Lower leg skin (tissue), 4 donors: ENCODE data around the gene TMEM131L. TPM values are rescaled to one million over a fixed set of nuclear protein-coding genes. Genes with fewer than 3 reads are reported as not detected.
"Not testable (repeated sequence)": the region's sequence is repeated elsewhere in the genome, so short reads cannot be mapped to it uniquely, and the experiment has no call there.

Experiments
- DNase-seq, 2 donors: peaks; one replicate each; pipeline ENCODE4 v3.0.0-alpha.2; 2019; ENCODE audit warnings: low spot score in 2 of 2
- H3K4me3 ChIP-seq: fragments of 200-600 bp; sonication (generic); 2 replicates; pipeline ENCODE4 v1.5.1; 2017; ENCODE audit warnings: mild to moderate bottlenecking, low read depth; ENCODE audit not compliant: poor library complexity, severe bottlenecking
- CTCF ChIP-seq, 3 donors: fragments of 450-650 bp; IDR thresholded peaks; one replicate each; pipeline ENCODE4 v1.5.1; 2016; ENCODE audit warnings: antibody characterized with exemption in 3 of 3, mild to moderate bottlenecking in 3 of 3, moderate library complexity in 2 of 3
- POLR2A ChIP-seq, 2 donors: fragments of 450-650 bp; IDR thresholded peaks; one replicate each; pipeline ENCODE4 v1.6.1; 2016 to 2017; ENCODE audit warnings: antibody characterized with exemption in 2 of 2, mild to moderate bottlenecking in 1 of 2, moderate library complexity in 1 of 2
- WGBS, 2 donors: methylation state at CpG; one replicate each; pipeline ENCODE4 v1.1.5; 2018; 5-methylcytosine and 5-hydroxymethylcytosine counted together
- intact Hi-C: fragments of 100-400 bp; cut with DNase I; formaldehyde crosslinking; loops from one replicate; pipeline ENCODE4 v1.15.0; 2023; ENCODE audit warnings: low total_unique reads
- total RNA-seq, 4 donors: library from RNA; depleted of rRNA; stranded (reverse); fragments of >200 nt; gene quantifications; one replicate each; pipeline ENCODE4 v1.1.0, GENCODE V29; 2016

TMEM131L gene
- total RNA-seq, 4 donors from 2014 or later, result 8.3 to 15.9 (median 12.1) TPM

- no peak overlapping the region for H3K4me3 ChIP-seq
- intact Hi-C loops, result no loop called here
- TF ChIP-seq CTCF (IDR thresholded peaks at IDR 0.05), result no peak
- TF ChIP-seq POLR2A (IDR thresholded peaks at IDR 0.05), result no peak
- DNase-seq, result no peak
- 88 to 90% methylated on average over 1 of the region's 1 CpG for WGBS, 2 donors
These were observed 36.4 kb downstream of the TMEM131L start for GRCh38 chr4:153502584-153502983.

DNA sequence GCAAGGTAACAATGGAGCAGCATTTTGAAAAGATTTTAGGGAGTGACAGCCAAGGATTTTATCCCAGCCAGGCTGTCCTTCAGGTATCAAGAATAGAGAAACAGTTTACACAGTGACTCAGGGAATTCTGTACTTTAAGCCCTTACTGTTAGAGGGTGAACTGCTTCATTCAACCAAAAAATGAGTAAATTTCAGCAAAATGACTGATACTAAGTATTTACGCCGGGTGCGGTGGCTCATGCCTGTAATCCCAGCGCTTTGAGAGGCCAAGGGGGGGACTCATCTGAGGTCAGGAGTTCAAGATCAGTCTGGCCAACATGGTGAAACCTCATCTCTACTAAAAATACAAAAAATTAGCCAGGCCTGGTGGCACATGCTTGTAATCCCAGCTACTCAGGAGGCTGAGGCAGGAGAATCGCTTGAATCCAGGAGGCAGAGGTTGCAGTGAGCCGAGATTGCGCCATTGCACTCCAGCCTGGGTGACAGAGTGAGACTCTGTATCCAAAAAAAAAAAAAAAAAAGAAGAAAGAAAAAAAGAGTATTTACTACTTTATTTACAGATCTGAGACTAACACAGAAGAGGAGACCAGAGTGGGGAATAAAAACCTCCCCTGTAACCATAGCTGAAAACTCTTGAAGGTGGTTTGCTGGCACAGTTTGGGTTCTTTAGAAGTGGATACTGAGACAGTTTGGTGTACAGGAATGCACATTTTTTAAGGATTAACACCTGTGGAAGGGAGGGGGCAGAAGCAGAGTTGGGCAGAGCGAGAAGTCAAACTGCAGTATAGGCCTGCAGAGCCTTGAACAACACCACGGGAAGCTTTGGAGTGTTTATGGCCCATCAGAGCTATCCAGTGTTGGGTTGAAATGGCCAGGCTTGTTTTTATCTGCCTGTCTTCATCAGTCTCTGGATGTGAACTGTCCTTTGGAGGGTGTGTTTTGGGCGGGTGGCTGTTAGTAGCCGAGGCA, 40.5 kb downstream of the TMEM131L start:
- WGBS, 2 donors, result 81 to 82% methylated on average over 11 of the region's 11 CpGs
- TF ChIP-seq POLR2A (IDR thresholded peaks at IDR 0.05) (no peak), CTCF (IDR thresholded peaks at IDR 0.05) (no peak)
- H3K4me3 ChIP-seq, result no peak overlapping the region
- DNase-seq, result no peak
- intact Hi-C loops, result no loop called here

DNA sequence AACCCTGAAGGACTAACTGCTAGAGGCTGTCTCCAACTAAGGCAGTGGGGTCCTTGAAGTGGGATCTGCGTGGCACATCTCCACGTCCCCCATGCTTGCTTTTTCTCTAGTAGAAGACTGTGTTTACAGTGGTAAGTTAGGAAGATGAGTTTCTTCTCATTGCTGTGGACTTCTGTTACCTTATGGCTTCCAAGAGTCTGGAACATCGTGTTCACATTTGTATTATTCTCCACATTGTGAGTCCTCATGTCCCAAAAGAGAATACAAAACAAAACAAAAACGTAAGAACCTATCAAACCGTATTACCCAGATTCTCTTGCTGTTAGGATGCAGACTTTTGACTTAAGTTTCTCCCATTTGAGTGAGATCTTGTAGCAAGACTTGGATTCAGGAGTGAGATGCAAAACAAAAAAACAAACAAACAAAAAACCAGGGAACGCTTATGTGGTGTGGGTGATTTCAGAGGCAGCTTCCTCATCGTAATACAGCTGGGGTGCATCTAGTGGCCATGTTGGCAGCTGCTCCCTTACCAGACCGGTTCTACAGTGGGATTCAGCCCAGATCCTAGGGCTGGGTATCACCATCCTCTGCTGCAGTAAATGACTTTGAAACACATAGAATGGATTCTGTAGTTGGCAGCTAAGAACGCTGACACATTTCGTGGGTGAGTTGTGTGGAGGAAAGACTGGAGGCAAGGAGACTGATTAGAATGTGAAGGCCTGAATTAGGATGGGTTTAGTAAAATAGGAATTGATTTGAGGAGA, 41.3 kb downstream of the TMEM131L start:
- no peak for DNase-seq
- no peak overlapping the region for H3K4me3 ChIP-seq
- 57 to 66% methylated on average over 10 of the region's 10 CpGs for WGBS, 2 donors
- intact Hi-C loops, result no loop called here
- TF ChIP-seq POLR2A (IDR thresholded peaks at IDR 0.05) (no peak), CTCF (IDR thresholded peaks at IDR 0.05) (no peak)

- intact Hi-C loops, H3K4me3 ChIP-seq, DNase-seq: not testable (repeated sequence)
- 100% methylated on average over 2 of the region's 2 CpGs for WGBS, 2 donors
These were observed 43.1 kb downstream of the TMEM131L start for GRCh38 chr4:153509212-153509611.

DNA sequence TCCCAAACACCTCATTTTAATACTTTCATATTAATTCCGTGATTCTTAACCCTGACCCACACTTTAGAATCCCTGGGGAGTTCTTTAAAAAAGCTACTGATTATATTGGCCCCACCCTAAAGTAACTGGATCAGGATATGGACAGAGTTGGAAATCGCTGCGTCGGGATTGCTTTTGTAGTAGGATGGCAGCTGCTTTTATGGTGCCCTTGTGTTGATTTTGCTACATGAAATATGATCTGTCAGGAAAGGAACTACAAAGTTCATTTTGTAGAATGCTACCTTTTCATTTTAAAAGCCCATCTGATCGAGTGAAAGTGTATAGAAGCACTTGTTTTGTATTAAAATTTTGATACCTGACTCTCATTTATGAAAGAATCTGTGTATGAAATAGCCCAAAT, 43.6 kb downstream of the TMEM131L start:
- no peak overlapping the region for H3K4me3 ChIP-seq
- WGBS, 2 donors, result 82 to 83% methylated on average over 5 of the region's 5 CpGs
- TF ChIP-seq POLR2A (IDR thresholded peaks at IDR 0.05) (no peak), CTCF (IDR thresholded peaks at IDR 0.05) (no peak)
- intact Hi-C loops, result no loop called here
- DNase-seq, result no peak
